Body of pancreas (tissue), 4 donors: ENCODE data around the gene PPWD1.

Experiments used
- CTCF ChIP-seq, 7 experiments: fragments of 450-650 bp in 4 of 7; fragments of 200-600 bp in 3 of 7; sonication (generic) in 3 of 7; IDR thresholded peaks; one replicate each; pipeline ENCODE4 v1.5.1; 2016 to 2019; ENCODE audit warnings: antibody characterized with exemption in 7 of 7
- POLR2A ChIP-seq, 3 donors: fragments of 450-650 bp; IDR thresholded peaks; one replicate each; pipeline ENCODE4 v1.6.1; 2016; ENCODE audit warnings: antibody characterized with exemption in 3 of 3, mild to moderate bottlenecking in 2 of 3

DNA sequence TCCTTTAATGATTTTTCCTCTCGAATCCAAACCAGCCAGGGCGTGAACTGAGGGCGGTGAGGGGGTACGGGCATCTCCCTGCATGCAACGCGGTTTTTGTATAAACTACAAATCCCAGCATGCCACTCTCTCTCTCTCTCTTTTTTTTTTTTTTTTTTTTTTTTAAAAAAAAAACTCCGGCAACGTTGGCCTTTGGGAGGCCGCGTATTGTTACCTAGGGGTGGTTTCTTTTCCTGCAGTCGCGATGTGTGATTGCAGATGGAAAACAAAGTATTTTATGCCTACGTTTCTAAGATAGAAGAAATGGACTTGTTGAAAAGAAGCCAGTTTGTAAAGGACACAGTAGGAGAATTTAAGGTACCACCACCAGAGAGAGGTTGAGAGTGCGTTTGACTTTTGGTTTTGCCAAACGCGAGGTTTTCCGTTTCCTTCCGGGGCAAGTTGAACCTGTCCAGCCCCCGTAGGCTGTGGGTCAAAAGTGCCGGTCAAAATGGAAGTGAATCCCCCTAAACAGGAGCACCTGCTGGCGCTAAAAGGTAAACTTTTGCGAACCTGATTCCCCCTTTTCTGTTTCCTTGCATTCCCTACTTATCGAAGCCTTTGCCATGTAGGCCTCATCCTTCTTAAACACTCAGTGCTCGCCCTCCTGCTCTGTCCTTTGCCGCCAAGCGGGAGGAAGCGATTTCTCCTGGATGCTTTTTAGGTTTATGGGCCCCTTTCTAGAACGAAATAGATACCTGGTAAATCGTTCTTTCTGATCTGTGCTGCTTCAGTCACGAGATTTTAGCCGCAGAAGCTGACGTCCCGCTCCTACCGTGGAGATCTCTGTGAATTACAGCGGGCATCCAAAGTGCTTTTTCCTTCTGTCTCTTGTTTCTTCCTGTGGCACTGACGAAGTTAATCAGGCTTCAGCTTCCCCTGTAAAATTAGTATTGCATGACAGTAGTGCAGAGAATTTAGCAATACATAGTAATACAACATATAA lies 61.8 kb downstream of the PPWD1 start, which contains the start of the genes SHLD3 and TRAPPC13:
- TF ChIP-seq CTCF (IDR thresholded peaks at IDR 0.05) (peak in 4 of 7 experiments; percentile 12 to 32 (median 22)), POLR2A (IDR thresholded peaks at IDR 0.05) (peak in 1 of 3 donors; percentile 21)
